ENCODE results near the gene PIGK.

Gene PIGK

DNA sequence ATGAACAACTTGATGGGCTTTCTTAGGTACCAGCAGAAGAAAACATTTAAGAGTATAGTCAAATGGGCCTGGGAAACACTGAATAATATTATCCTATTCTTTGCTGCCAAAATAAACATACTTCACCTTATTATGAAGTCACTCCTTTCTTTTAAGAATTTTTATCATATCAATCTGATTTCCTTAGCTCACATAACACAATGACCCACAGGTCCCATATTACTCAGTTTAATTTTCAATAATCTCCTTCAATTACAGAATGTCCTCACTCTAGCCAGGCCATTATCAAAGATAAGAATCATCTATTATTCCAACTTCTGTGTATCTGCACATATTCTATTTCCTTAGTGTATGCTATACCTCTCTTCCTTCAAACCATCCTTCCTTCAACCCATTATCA is 63.0 kb downstream of the PIGK start:
- Histone ChIP-seq H3K4me1 (ENCODE audit: control insufficient read depth, insufficient read depth, low read length) (no peaks in the 10 kb centered on the region), H3K36me3 (ENCODE audit: control insufficient read depth, insufficient read depth, low read length) (peaks cover 18% of the 10 kb centered on the region), H3K27me3 (ENCODE audit: control insufficient read depth, insufficient read depth, low read length) (no peaks in the 10 kb centered on the region), H3K9me3 (ENCODE audit: control insufficient read depth, insufficient read depth, low read depth, low read length) (peaks cover 16% of the 10 kb centered on the region), H3K4me3 (ENCODE audit: low read depth, low read length) (no peak overlapping the region), H3K27ac (ENCODE audit: low read depth, low read length) (no peak overlapping the region), H3K9ac (ENCODE audit: low read length) (no peak overlapping the region)

DNA sequence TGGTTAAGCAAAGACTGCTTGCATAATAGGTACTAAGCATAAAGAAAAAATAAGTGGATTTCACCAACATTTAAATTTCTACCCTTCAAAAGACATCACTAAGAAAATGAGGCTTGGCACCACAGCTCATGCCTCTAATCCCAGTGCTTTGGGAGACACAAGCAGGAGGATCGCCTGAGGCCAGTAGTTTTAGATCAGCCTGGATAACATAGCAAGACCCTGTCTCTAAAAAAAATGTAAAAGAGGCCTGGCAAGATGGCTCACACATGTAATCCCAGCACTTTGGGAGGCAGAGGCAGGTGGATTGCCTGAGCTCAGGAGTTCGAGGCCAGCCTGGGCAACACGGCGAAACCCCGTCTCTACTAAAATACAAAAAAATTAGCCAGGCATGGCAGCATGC is 73.0 kb downstream of the PIGK start:
- H3K9ac ChIP-seq (ENCODE audit: low read length) = no peak overlapping the region

DNA sequence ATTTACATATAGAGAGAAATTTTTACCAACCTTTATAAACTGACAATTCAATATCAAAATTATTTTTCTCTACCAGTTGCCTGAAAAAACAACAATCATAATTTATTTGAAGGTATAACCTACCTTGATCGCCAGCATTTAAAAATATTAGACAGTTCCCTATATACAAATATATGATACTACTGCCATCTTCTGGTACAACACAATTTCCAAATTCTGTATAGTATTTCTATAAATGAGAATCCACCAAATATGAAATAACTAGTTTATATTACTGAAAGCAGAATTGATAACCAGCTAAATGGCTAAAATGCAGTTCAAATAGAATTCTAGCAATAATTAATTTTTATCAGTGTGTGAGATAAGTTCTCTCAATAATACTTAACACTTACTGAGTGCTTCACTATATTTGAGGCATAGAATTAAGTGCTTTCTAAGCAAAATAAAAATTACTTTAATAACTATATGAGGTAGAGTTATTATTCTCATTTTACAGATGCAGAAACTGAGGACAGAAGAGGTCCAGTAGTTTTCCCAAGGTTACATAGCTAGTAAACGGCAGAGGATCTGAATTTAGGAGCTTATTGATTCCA is 75.6 kb downstream of the PIGK start:
- Histone ChIP-seq H3K4me1 (ENCODE audit: control insufficient read depth, insufficient read depth, low read length) (no peaks in the 10 kb centered on the region), H3K27ac (ENCODE audit: low read depth, low read length) (no peak overlapping the region), H3K4me3 (ENCODE audit: low read depth, low read length) (no peak overlapping the region), H3K27me3 (ENCODE audit: control insufficient read depth, insufficient read depth, low read length) (no peaks in the 10 kb centered on the region), H3K36me3 (ENCODE audit: control insufficient read depth, insufficient read depth, low read length) (no peaks in the 10 kb centered on the region), H3K9ac (ENCODE audit: low read length) (no peak overlapping the region), H3K9me3 (ENCODE audit: control insufficient read depth, insufficient read depth, low read depth, low read length) (no peaks in the 10 kb centered on the region)

More for the DNA sequence above, 73.0 kb downstream of the PIGK start:
- Histone ChIP-seq H3K36me3 (ENCODE audit: control insufficient read depth, insufficient read depth, low read length) (no peaks in the 10 kb centered on the region), H3K9me3 (ENCODE audit: control insufficient read depth, insufficient read depth, low read depth, low read length) (no peaks in the 10 kb centered on the region), H3K4me1 (ENCODE audit: control insufficient read depth, insufficient read depth, low read length) (no peaks in the 10 kb centered on the region), H3K27me3 (ENCODE audit: control insufficient read depth, insufficient read depth, low read length) (no peaks in the 10 kb centered on the region), H3K27ac (ENCODE audit: low read depth, low read length) (no peak overlapping the region), H3K4me3 (ENCODE audit: low read depth, low read length) (no peak overlapping the region)

DNA sequence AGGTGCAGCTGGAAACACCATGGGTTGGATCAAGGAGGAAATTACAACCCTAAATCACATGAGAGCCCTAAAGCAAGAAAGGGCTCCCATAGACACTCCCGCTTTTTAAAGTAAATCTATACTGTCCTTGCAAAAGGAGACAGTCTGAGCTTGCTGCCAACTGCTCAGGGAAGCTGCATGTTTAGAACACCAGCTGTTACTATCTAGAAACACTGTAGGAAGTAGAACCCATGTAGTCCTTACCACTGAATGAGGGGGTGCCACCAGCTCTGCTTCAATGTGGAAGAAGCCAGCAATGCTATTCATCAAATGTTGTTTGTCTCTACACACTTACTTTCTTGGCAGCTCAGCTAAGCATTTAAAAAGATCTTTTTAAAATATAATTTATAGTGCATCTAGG is 79.8 kb downstream of the PIGK start:
- no peaks in the 10 kb centered on the region for H3K4me1 ChIP-seq (ENCODE audit: control insufficient read depth, insufficient read depth, low read length)
- H3K27me3 ChIP-seq (ENCODE audit: control insufficient read depth, insufficient read depth, low read length) = no peaks in the 10 kb centered on the region
- H3K27ac ChIP-seq (ENCODE audit: low read depth, low read length) = no peak overlapping the region
- no peak overlapping the region for H3K9ac ChIP-seq (ENCODE audit: low read length)
- no peaks in the 10 kb centered on the region for H3K9me3 ChIP-seq (ENCODE audit: control insufficient read depth, insufficient read depth, low read depth, low read length)
- no peaks in the 10 kb centered on the region for H3K36me3 ChIP-seq (ENCODE audit: control insufficient read depth, insufficient read depth, low read length)
- no peak overlapping the region for H3K4me3 ChIP-seq (ENCODE audit: low read depth, low read length)

DNA sequence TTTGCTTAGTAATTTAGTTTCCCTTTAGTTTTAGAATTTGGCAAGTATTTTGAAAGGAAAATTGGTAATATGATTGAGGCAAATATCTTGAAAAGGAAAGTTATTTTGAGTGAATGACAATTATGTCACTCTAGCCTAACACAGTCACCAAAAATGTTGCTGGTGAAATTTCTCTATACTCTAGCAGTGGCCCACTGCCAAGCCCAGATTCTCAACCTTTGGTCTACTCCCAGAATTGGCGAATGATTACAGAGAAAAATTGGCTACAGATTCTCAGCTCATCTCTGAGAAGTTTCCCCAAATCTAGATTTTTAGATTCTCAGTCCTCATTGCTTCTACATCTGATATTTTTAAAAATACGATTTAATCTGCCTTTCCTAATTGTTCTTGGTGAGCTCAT is 84.9 kb downstream of the PIGK start:
- no peak overlapping the region for H3K9ac ChIP-seq (ENCODE audit: low read length)
- no peaks in the 10 kb centered on the region for H3K27me3 ChIP-seq (ENCODE audit: control insufficient read depth, insufficient read depth, low read length)
- no peaks in the 10 kb centered on the region for H3K36me3 ChIP-seq (ENCODE audit: control insufficient read depth, insufficient read depth, low read length)
- H3K4me1 ChIP-seq (ENCODE audit: control insufficient read depth, insufficient read depth, low read length) = no peaks in the 10 kb centered on the region
- H3K27ac ChIP-seq (ENCODE audit: low read depth, low read length) = no peak overlapping the region
- H3K4me3 ChIP-seq (ENCODE audit: low read depth, low read length) = no peak overlapping the region
- H3K9me3 ChIP-seq (ENCODE audit: control insufficient read depth, insufficient read depth, low read depth, low read length) = no peaks in the 10 kb centered on the region

DNA sequence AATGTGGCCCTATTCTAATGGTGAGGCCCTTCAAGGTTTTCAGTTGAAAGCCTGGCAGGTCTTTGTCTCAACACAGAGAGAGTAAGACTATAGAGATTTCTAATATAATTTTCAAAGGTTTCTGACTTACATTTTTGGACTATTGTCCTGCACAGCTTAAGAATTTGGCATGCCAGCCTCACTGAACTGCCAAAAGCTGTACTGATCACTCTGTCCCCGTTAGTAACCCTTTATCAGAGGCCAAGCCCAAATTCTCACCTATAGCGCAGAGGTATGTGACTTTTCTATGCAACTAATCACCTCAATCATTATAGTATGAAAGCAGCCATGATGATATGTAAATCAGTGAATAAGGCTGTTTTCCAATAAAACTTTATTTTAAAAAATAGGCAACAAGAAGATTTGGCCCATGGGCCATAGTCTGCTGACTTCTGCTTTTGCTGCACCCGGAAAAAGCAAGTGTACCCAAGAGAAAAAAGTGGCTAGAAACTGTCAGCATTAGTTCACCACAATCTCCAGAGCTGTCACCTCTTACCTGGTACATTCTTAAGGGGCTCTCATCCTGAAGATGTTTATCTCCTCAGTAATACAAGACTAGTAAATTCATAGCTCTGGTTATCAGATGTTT is 85.4 kb downstream of the PIGK start:
- no peak overlapping the region for H3K9ac ChIP-seq (ENCODE audit: low read length)
- no peak overlapping the region for H3K27ac ChIP-seq (ENCODE audit: low read depth, low read length)
- H3K9me3 ChIP-seq (ENCODE audit: control insufficient read depth, insufficient read depth, low read depth, low read length) = no peaks in the 10 kb centered on the region
- H3K36me3 ChIP-seq (ENCODE audit: control insufficient read depth, insufficient read depth, low read length) = no peaks in the 10 kb centered on the region
- H3K27me3 ChIP-seq (ENCODE audit: control insufficient read depth, insufficient read depth, low read length) = no peaks in the 10 kb centered on the region
- H3K4me3 ChIP-seq (ENCODE audit: low read depth, low read length) = no peak overlapping the region
- no peaks in the 10 kb centered on the region for H3K4me1 ChIP-seq (ENCODE audit: control insufficient read depth, insufficient read depth, low read length)

DNA sequence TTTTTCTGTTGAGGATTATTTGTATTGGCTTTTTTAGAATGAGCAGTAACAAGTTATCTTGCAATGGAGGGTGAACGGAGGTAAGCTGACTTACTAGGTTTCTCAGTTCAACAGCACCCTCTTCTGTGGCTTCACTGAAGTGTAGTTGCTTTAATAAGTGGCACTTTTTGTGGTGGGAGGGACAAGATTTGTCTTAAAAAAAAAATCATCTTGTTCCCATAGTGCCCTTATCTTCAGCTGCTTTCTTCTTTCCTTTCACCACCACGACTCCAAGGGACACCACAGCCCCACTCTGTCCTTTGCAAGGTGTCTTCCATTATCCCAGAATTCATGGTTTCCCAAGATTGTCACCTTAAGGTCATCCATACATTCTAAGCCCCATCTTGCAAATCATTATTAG is 92.9 kb downstream of the PIGK start:
- Histone ChIP-seq H3K36me3 (ENCODE audit: control insufficient read depth, insufficient read depth, low read length) (no peaks in the 10 kb centered on the region), H3K27ac (ENCODE audit: low read depth, low read length) (no peak overlapping the region), H3K4me3 (ENCODE audit: low read depth, low read length) (no peak overlapping the region), H3K4me1 (ENCODE audit: control insufficient read depth, insufficient read depth, low read length) (no peaks in the 10 kb centered on the region), H3K27me3 (ENCODE audit: control insufficient read depth, insufficient read depth, low read length) (no peaks in the 10 kb centered on the region), H3K9me3 (ENCODE audit: control insufficient read depth, insufficient read depth, low read depth, low read length) (no peaks in the 10 kb centered on the region), H3K9ac (ENCODE audit: low read length) (no peak overlapping the region)

DNA sequence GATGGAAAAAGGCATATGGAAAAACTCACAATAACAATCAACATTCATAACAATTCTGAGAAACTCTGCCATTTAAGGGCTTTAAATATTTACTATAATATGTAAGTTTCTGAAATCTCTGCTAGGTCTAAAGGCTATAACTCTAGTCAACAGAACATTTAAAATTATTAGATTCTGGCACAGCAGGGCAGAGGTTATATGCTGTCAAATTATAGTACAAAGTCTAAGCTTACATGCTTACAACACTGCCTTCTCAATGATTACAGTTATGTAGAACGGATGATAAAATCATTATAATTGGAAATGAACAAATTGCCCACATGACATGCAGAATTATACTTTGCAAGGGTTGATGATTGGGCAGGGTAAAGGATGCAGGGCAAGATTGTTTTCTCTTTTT is 97.7 kb downstream of the PIGK start:
- no peaks in the 10 kb centered on the region for H3K36me3 ChIP-seq (ENCODE audit: control insufficient read depth, insufficient read depth, low read length)
- H3K9me3 ChIP-seq (ENCODE audit: control insufficient read depth, insufficient read depth, low read depth, low read length) = no peaks in the 10 kb centered on the region
- no peak overlapping the region for H3K9ac ChIP-seq (ENCODE audit: low read length)
- H3K27ac ChIP-seq (ENCODE audit: low read depth, low read length) = no peak overlapping the region
- no peaks in the 10 kb centered on the region for H3K27me3 ChIP-seq (ENCODE audit: control insufficient read depth, insufficient read depth, low read length)
- no peak overlapping the region for H3K4me3 ChIP-seq (ENCODE audit: low read depth, low read length)
- no peaks in the 10 kb centered on the region for H3K4me1 ChIP-seq (ENCODE audit: control insufficient read depth, insufficient read depth, low read length)

DNA sequence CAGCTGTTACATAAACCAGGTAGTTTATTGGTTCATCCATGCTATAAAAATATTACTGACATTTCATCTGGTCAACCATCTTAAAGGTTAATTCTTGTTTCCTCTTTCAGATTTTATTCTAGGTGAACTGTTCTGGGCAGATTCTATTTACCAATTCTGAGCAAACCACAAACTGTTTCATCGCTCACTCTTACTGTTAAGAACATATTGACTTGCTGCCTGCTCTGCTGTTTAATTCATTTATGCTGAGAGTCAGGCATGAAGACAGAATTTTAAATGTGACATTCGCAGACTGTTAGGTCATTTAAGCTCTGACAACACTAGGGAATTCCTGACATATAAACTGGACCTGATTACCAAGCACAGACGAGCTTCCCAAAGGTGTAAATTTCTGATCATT is 98.3 kb downstream of the PIGK start:
- Histone ChIP-seq H3K4me3 (ENCODE audit: low read depth, low read length) (no peak overlapping the region), H3K36me3 (ENCODE audit: control insufficient read depth, insufficient read depth, low read length) (no peaks in the 10 kb centered on the region), H3K27me3 (ENCODE audit: control insufficient read depth, insufficient read depth, low read length) (no peaks in the 10 kb centered on the region), H3K27ac (ENCODE audit: low read depth, low read length) (no peak overlapping the region), H3K9me3 (ENCODE audit: control insufficient read depth, insufficient read depth, low read depth, low read length) (no peaks in the 10 kb centered on the region), H3K4me1 (ENCODE audit: control insufficient read depth, insufficient read depth, low read length) (no peaks in the 10 kb centered on the region), H3K9ac (ENCODE audit: low read length) (no peak overlapping the region)

DNA sequence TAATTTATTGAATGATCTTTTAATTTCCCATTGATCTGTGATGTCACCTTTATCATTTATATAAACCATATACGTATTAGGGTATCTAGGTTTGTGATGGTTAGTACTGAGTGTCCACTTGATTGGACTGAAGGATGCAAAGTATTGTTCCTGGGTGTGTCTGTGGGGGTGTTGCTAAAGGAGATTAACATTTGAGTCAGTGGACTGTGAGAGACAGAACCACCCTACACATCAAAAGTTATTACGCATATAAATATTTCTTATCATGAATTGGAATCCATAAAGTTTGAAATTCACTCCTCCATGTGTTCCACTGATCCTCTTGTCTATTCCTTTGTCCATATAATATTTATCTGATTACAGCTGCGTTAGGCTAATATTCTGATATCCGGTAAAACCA is 100.5 kb downstream of the PIGK start:
- no peaks in the 10 kb centered on the region for H3K4me1 ChIP-seq (ENCODE audit: control insufficient read depth, insufficient read depth, low read length)
- H3K9ac ChIP-seq (ENCODE audit: low read length) = no peak overlapping the region
- H3K9me3 ChIP-seq (ENCODE audit: control insufficient read depth, insufficient read depth, low read depth, low read length) = no peaks in the 10 kb centered on the region
- H3K36me3 ChIP-seq (ENCODE audit: control insufficient read depth, insufficient read depth, low read length) = no peaks in the 10 kb centered on the region
- H3K4me3 ChIP-seq (ENCODE audit: low read depth, low read length) = no peak overlapping the region
- H3K27ac ChIP-seq (ENCODE audit: low read depth, low read length) = no peak overlapping the region
- H3K27me3 ChIP-seq (ENCODE audit: control insufficient read depth, insufficient read depth, low read length) = no peaks in the 10 kb centered on the region

DNA sequence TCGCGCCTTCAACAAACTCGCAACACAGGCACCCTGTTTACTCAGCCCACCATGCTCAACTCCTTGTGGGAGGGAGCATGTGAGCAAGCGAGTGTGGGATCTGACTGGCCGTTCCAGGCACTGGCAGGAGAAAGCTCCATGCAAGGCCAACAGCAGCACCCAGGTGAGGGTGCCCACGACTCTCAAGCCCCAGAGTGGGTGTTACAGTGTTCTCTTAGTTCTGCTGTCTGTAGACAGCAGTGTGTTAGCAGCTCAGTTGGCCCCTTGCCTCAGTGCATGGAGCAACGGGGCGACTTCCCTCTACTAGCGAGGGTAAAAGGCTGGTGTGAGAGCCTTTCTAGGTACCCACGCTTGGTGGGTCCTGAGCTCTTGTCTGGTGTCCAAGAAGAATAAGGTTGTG is 114.6 kb downstream of the PIGK start:
- H3K4me1 ChIP-seq (ENCODE audit: control insufficient read depth, insufficient read depth, low read length) = no peaks in the 10 kb centered on the region
- H3K9ac ChIP-seq (ENCODE audit: low read length) = no peak overlapping the region
- no peaks in the 10 kb centered on the region for H3K36me3 ChIP-seq (ENCODE audit: control insufficient read depth, insufficient read depth, low read length)
- no peaks in the 10 kb centered on the region for H3K9me3 ChIP-seq (ENCODE audit: control insufficient read depth, insufficient read depth, low read depth, low read length)
- H3K27me3 ChIP-seq (ENCODE audit: control insufficient read depth, insufficient read depth, low read length) = no peaks in the 10 kb centered on the region
- H3K4me3 ChIP-seq (ENCODE audit: low read depth, low read length) = no peak overlapping the region
- no peak overlapping the region for H3K27ac ChIP-seq (ENCODE audit: low read depth, low read length)

Data from HUES6 (cell line).